HL-60 (cell line): ENCODE data around the gene TVP23C.

Experiments
- DNase-seq, 2 experiments: peaks; one replicate each; pipeline ENCODE4 v3.0.0-alpha.2; 2010 to 2020; ENCODE audit warnings: low read depth in 1 of 2, low spot score in 1 of 2
- H3K27ac ChIP-seq: fragments of 250-450 bp; sonication (Bioruptor Pico); replicated peaks from 2 replicates; pipeline ENCODE4 v1.5.1; 2020; ENCODE audit warnings: mild to moderate bottlenecking, moderate library complexity
- H3K27me3 ChIP-seq: fragments of 250-450 bp; sonication (Bioruptor Pico); 2 replicates; pipeline ENCODE4 v1.5.1; 2021; ENCODE audit warnings: mild to moderate bottlenecking, moderate library complexity; ENCODE audit not compliant: insufficient read depth, poor library complexity, severe bottlenecking
- H3K4me3 ChIP-seq: replicated peaks from 2 replicates; pipeline ENCODE4 v1.5.1; 2011; ENCODE audit warnings: mild to moderate bottlenecking, control low read depth, low read length; ENCODE audit not compliant: insufficient read depth
- GABPA ChIP-seq: IDR thresholded peaks from 2 replicates; pipeline ENCODE4 v1.6.1; 2012; ENCODE audit warnings: low read depth
- POLR2AphosphoS5 ChIP-seq: IDR thresholded peaks from 2 replicates; pipeline ENCODE4 v1.6.1; 2012; ENCODE audit warnings: low read depth
- REST ChIP-seq: IDR thresholded peaks from 2 replicates; pipeline ENCODE4 v1.6.1; 2012; ENCODE audit warnings: low read depth; ENCODE audit not compliant: insufficient replicate concordance
- SPI1 ChIP-seq: IDR thresholded peaks from 2 replicates; pipeline ENCODE4 v1.6.1; 2012; ENCODE audit warnings: low read depth, mild to moderate bottlenecking, borderline replicate concordance
- TF ChIP-seq, protein P1 (sequence below): IDR thresholded peaks from one replicate; pipeline ENCODE4 v1.5.1; 2011; ENCODE audit warnings: low read length, control low read depth, inconsistent platforms; ENCODE audit not compliant: insufficient read depth

The TVP23C gene

DNA sequence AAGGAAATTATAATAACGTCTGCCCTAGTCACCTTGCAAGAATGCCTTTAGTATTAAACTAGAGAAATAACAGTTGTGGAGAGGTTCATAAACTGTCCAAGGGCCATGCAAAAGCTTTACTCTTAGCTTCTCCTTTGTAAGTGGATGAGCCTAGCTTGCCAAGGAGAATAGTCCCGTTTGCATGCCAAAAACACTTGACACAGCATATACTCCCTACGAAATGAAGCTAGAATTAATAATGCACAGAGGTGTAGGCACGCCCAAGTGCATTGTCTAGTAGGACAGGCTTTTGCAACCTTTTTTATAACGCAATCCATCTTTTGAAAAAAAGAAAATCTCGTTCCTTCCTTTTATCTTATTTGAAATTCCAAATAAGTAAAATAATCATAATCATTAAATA is 83.1 kb downstream of the TVP23C start:
- no peak overlapping the region for H3K4me3 ChIP-seq
- no peak for DNase-seq
- TF ChIP-seq SPI1 = no peak
- no peak overlapping the region for H3K27ac ChIP-seq
- H3K27me3 ChIP-seq = no peaks in the 10 kb centered on the region

DNA sequence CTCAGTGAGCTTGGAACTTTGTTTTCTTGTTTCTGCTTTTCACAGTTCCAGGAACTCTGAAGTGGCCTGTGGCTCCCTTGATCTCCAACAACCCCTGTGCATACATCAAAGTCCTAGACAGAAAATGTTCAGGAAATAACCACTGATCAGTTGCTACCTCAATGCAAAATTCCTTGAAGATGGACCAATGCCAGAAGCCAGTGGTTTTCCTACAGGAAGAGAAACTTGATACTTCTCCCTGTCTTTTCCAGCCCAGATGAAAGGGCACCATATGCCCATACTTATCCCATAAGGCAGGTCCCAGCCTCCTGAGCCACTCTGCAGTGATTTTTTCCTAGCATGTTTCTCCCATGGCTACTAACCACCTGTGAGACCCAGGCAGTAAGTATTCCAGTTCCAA is 83.6 kb downstream of the TVP23C start:
- Histone ChIP-seq H3K27ac (no peak overlapping the region), H3K27me3 (no peaks in the 10 kb centered on the region), H3K4me3 (no peak overlapping the region)
- no peak for TF ChIP-seq REST
- TF ChIP-seq, protein P1, sequence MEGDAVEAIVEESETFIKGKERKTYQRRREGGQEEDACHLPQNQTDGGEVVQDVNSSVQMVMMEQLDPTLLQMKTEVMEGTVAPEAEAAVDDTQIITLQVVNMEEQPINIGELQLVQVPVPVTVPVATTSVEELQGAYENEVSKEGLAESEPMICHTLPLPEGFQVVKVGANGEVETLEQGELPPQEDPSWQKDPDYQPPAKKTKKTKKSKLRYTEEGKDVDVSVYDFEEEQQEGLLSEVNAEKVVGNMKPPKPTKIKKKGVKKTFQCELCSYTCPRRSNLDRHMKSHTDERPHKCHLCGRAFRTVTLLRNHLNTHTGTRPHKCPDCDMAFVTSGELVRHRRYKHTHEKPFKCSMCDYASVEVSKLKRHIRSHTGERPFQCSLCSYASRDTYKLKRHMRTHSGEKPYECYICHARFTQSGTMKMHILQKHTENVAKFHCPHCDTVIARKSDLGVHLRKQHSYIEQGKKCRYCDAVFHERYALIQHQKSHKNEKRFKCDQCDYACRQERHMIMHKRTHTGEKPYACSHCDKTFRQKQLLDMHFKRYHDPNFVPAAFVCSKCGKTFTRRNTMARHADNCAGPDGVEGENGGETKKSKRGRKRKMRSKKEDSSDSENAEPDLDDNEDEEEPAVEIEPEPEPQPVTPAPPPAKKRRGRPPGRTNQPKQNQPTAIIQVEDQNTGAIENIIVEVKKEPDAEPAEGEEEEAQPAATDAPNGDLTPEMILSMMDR = no peak
- no peak for TF ChIP-seq SPI1
- no peak for TF ChIP-seq GABPA
- no peak for TF ChIP-seq POLR2AphosphoS5
- DNase-seq = no peak

- no peak for DNase-seq
- TF ChIP-seq REST (no peak), SPI1 (no peak), POLR2AphosphoS5 (no peak), GABPA (no peak)
- TF ChIP-seq, protein P1 = no peak
- Histone ChIP-seq H3K27me3 (no peaks in the 10 kb centered on the region), H3K4me3 (no peak overlapping the region), H3K27ac (no peak overlapping the region)
These were observed 84.4 kb downstream of the TVP23C start for GRCh38 chr17:15478845-15479244.

DNA sequence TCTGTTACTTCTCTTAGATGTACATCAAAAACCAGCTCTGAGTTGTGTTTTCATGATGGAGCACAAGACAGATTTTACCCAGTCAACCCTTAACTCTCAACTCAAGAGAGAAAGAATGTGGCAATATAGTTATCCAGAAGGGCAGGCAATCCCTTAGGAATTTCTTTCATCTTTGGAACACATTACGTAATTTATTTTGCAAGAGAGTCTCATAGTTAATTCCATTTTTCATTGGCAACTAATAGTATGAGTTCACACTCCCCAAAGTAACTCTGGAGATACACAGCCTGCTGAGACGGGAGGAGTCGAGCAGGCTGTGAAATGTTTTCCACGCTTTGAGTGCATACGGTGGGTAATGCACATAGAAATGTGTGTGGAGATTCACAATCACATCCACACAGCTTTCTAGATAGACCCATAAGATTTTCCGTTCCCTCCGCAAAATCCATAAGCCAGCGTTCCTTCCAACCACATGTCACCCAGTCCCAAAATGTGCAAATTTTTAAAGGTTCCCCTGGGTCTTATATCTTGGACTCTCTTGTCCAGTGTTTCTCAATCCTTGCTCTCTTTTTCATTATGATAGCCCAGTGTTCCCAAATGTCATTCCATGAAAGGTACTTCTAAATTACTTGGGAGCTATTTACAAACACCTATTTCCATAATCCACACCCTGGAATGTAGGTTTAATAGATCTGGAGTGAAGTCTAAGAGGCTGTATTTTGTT is 87.5 kb downstream of the TVP23C start:
- DNase-seq = no peak
- Histone ChIP-seq H3K4me3 (no peak overlapping the region), H3K27ac (no peak overlapping the region), H3K27me3 (no peaks in the 10 kb centered on the region)
- TF ChIP-seq REST = no peak
- TF ChIP-seq, protein P1 = no peak
- TF ChIP-seq GABPA = no peak
- TF ChIP-seq POLR2AphosphoS5 = no peak
- no peak for TF ChIP-seq SPI1
